Smooth muscle cell (in vitro differentiated cells): ENCODE measurements around the gene FHIT. TPM values are rescaled to one million over a fixed set of nuclear protein-coding genes. Genes with fewer than 3 reads are reported as not detected.

Experiments
- DNase-seq: peaks from one replicate; lab custom pipeline; 2025; ENCODE audit not compliant: unreplicated experiment; lab: John Stamatoyannopoulos, UW
- H2AFZ ChIP-seq: fragments of 200-600 bp; sonication (generic); 2 replicates; pipeline ENCODE4 v1.6.0; 2016; ENCODE audit warnings: antibody characterized with exemption, low read depth, mild to moderate bottlenecking
- H3F3A ChIP-seq: fragments of 200-600 bp; sonication (generic); 2 replicates; pipeline ENCODE4 v1.6.0; 2017; ENCODE audit warnings: antibody characterized with exemption, low read depth
- H3K27ac ChIP-seq: fragments of 200-600 bp; sonication (generic); 2 replicates; pipeline ENCODE4 v1.5.1; 2016; ENCODE audit warnings: low read depth, mild to moderate bottlenecking
- H3K27me3 ChIP-seq: fragments of 200-600 bp; sonication (generic); 2 replicates; pipeline ENCODE4 v1.6.1; 2016; ENCODE audit warnings: low read depth, mild to moderate bottlenecking
- H3K36me3 ChIP-seq: fragments of 200-600 bp; sonication (generic); 2 replicates; pipeline ENCODE4 v1.5.1; 2016; ENCODE audit warnings: low read depth
- H3K4me1 ChIP-seq: fragments of 200-600 bp; sonication (generic); 2 replicates; pipeline ENCODE4 v1.5.1; 2016; ENCODE audit warnings: low read depth
- H3K4me2 ChIP-seq: fragments of 200-600 bp; sonication (generic); 2 replicates; pipeline ENCODE4 v1.6.0; 2016; ENCODE audit warnings: mild to moderate bottlenecking
- H3K4me3 ChIP-seq: fragments of 200-600 bp; sonication (generic); 2 replicates; pipeline ENCODE4 v1.5.1; 2016; ENCODE audit warnings: mild to moderate bottlenecking
- H3K79me2 ChIP-seq: fragments of 200-600 bp; sonication (generic); 2 replicates; pipeline ENCODE4 v1.6.0; 2016; ENCODE audit warnings: low read depth, mild to moderate bottlenecking
- H3K9ac ChIP-seq: fragments of 200-600 bp; sonication (generic); 2 replicates; pipeline ENCODE4 v1.6.0; 2016; ENCODE audit warnings: low read depth
- H3K9me3 ChIP-seq: fragments of 200-600 bp; sonication (generic); replicated peaks from 2 replicates; pipeline ENCODE4 v1.5.1; 2016; ENCODE audit warnings: low read depth
- H4K20me1 ChIP-seq: fragments of 200-600 bp; sonication (generic); 2 replicates; pipeline ENCODE4 v1.6.0; 2016; ENCODE audit warnings: low read depth
- CTCF ChIP-seq: fragments of 200-600 bp; sonication (generic); IDR thresholded peaks from 2 replicates; pipeline ENCODE4 v1.5.1; 2017; ENCODE audit warnings: borderline replicate concordance, mild to moderate bottlenecking, antibody characterized with exemption; ENCODE audit not compliant: insufficient read depth, poor library complexity, severe bottlenecking
- WGBS: methylation state at CpG from one replicate; pipeline ENCODE4 v1.1.7; 2016; ENCODE audit warnings: low lambda C conversion rate; 5-methylcytosine and 5-hydroxymethylcytosine counted together
- polyA plus RNA-seq: library from polyadenylated mRNA; unstranded; fragments of >200 nt; fragmentation: Nextera tagmentation; extraction: Ambion mirVana; gene quantifications from 2 replicates; pipeline ENCODE4 v1.2.1, GENCODE V29; 2016
- total RNA-seq: library from RNA; depleted of rRNA; stranded (reverse); fragments of >200 nt; gene quantifications from 2 replicates; pipeline ENCODE4 v1.2.3, GENCODE V29; 2014

The FHIT gene
- total and polyA plus RNA-seq, 2 experiments from 2014 or later = 5.9 to 6.7 TPM

DNA sequence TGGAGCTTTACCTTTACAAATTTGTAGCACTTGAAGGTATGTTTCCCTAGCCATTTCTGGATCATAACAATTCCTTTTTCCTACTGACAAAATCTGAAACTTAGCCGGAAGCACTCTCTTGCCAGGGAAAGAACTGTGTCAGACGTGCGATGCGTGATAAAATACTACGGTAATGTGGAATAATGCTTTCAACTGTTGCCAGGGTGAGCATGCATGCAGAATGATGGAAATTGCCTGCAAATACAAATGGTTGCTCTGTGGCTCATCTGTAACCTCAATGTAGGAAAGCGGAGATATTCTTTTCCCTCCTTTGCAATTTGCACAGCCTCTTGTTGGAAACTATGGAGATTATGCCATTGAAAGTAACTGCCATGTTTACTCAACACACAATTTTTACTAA, 1464.9 kb downstream of the FHIT start:
- no peaks in the 10 kb centered on the region for H3K36me3 ChIP-seq
- H3F3A ChIP-seq = no peaks in the 10 kb centered on the region
- H3K4me1 ChIP-seq = no peaks in the 10 kb centered on the region
- no peaks in the 10 kb centered on the region for H4K20me1 ChIP-seq
- no peak overlapping the region for H3K4me3 ChIP-seq
- no peak for TF ChIP-seq CTCF
- H3K27ac ChIP-seq = no peak overlapping the region
- no peak overlapping the region for H3K4me2 ChIP-seq
- no peak overlapping the region for H3K9ac ChIP-seq
- no peaks in the 10 kb centered on the region for H3K9me3 ChIP-seq
- no peak overlapping the region for H2AFZ ChIP-seq
- no peaks in the 10 kb centered on the region for H3K79me2 ChIP-seq
- no peaks in the 10 kb centered on the region for H3K27me3 ChIP-seq
- DNase-seq = no peak
- WGBS = over 99% methylated on average over 6 of the region's 6 CpGs

GRCh38 chr3:59784164-59784563, 1467.1 kb downstream of the FHIT start:
- WGBS = 83% methylated on average over 1 of the region's 1 CpG
- H3K4me3 ChIP-seq = no peak overlapping the region
- no peaks in the 10 kb centered on the region for H3K9me3 ChIP-seq

GRCh38 chr3:59783468-59783988, 1467.7 kb downstream of the FHIT start:
- TF ChIP-seq CTCF = no peak
- Histone ChIP-seq H4K20me1 (no peaks in the 10 kb centered on the region), H3K27me3 (no peaks in the 10 kb centered on the region), H3K9ac (no peak overlapping the region), H3K4me1 (no peaks in the 10 kb centered on the region), H2AFZ (no peak overlapping the region), H3K36me3 (no peaks in the 10 kb centered on the region), H3K4me2 (no peak overlapping the region), H3K79me2 (no peaks in the 10 kb centered on the region), H3K27ac (no peak overlapping the region), H3K9me3 (no peaks in the 10 kb centered on the region), H3F3A (no peaks in the 10 kb centered on the region), H3K4me3 (no peak overlapping the region)
- DNase-seq = no peak
- WGBS = 92% methylated on average over 3 of the region's 3 CpGs

More at GRCh38 chr3:59784164-59784563, 1467.1 kb downstream of the FHIT start:
- Histone ChIP-seq H3F3A (no peaks in the 10 kb centered on the region), H3K27me3 (no peaks in the 10 kb centered on the region), H3K4me2 (no peak overlapping the region), H3K79me2 (no peaks in the 10 kb centered on the region), H3K4me1 (no peaks in the 10 kb centered on the region), H3K9ac (no peak overlapping the region), H4K20me1 (no peaks in the 10 kb centered on the region), H3K36me3 (no peaks in the 10 kb centered on the region), H2AFZ (no peak overlapping the region), H3K27ac (no peak overlapping the region)
- no peak for DNase-seq
- TF ChIP-seq CTCF = no peak

GRCh38 chr3:59782664-59783063, 1468.6 kb downstream of the FHIT start:
- H3K9me3 ChIP-seq = no peaks in the 10 kb centered on the region
- no peak overlapping the region for H3K27ac ChIP-seq
- DNase-seq = no peak
- H4K20me1 ChIP-seq = no peaks in the 10 kb centered on the region
- H3F3A ChIP-seq = no peaks in the 10 kb centered on the region
- no peaks in the 10 kb centered on the region for H3K79me2 ChIP-seq
- no peak overlapping the region for H3K9ac ChIP-seq
- no peak overlapping the region for H3K4me3 ChIP-seq
- no peak overlapping the region for H3K4me2 ChIP-seq
- no peak overlapping the region for H2AFZ ChIP-seq
- no peaks in the 10 kb centered on the region for H3K4me1 ChIP-seq
- no peak for TF ChIP-seq CTCF
- H3K36me3 ChIP-seq = no peaks in the 10 kb centered on the region
- no peaks in the 10 kb centered on the region for H3K27me3 ChIP-seq
